ENCODE results near the gene SLC25A18.
A peak's percentile ranks its signal among the peaks of the same experiment; 100 is the strongest.
"Not testable (repeated sequence)": the region's sequence is repeated elsewhere in the genome, so short reads cannot be mapped to it uniquely, and the experiment has no call there.

SLC25A18 gene

GRCh38 chr22:17607891-17608521, 44.7 kb downstream of the SLC25A18 start:
- no peak for DNase-seq (ENCODE audit: low spot score)

GRCh38 chr22:17612057-17612456, 48.8 kb downstream of the SLC25A18 start:
- DNase-seq (ENCODE audit: low spot score) = no peak

GRCh38 chr22:17613280-17613679, 50.0 kb downstream of the SLC25A18 start:
- DNase-seq (ENCODE audit: low spot score) = no peak

- DNase-seq (ENCODE audit: low spot score) = no peak
Measured at GRCh38 chr22:17627961-17628405, 64.7 kb downstream of the SLC25A18 start.

GRCh38 chr22:17628406-17629172, 65.3 kb downstream of the SLC25A18 start, which contains the start of gene ATP6V1E1:
Gene ATP6V1E1, minus strand, starts transcription at chr22:17628749. Its CDS starts 114 bp downstream, at chr22:17628635.
- peak; percentile 97 for DNase-seq (ENCODE audit: low spot score)

GRCh38 chr22:17629173-17629489, 65.8 kb downstream of the SLC25A18 start:
- no peak for DNase-seq (ENCODE audit: low spot score)

- no peak for DNase-seq (ENCODE audit: low spot score)
Measured at GRCh38 chr22:17629641-17630040, 66.3 kb downstream of the SLC25A18 start.

GRCh38 chr22:17631076-17631565, 67.8 kb downstream of the SLC25A18 start:
- DNase-seq (ENCODE audit: low spot score) = no peak

- DNase-seq (ENCODE audit: low spot score) = no peak
Measured at GRCh38 chr22:17633217-17633997, 70.1 kb downstream of the SLC25A18 start.

- DNase-seq (ENCODE audit: low spot score) = no peak
Measured at GRCh38 chr22:17633998-17634323, 70.7 kb downstream of the SLC25A18 start.

GRCh38 chr22:17634696-17635095, 71.4 kb downstream of the SLC25A18 start:
- no peak for DNase-seq (ENCODE audit: low spot score)

- not testable (repeated sequence) for DNase-seq (ENCODE audit: low spot score)
Measured at GRCh38 chr22:17636850-17637249, 73.6 kb downstream of the SLC25A18 start.

GRCh38 chr22:17637490-17638181, 74.3 kb downstream of the SLC25A18 start:
- no peak for DNase-seq (ENCODE audit: low spot score)

- peak; percentile 51 for DNase-seq (ENCODE audit: low spot score)
Measured at GRCh38 chr22:17638182-17638431, 74.8 kb downstream of the SLC25A18 start.

GRCh38 chr22:17638432-17639246, 75.3 kb downstream of the SLC25A18 start, which contains the start of gene BCL2L13:
Gene BCL2L13, plus strand, starts transcription at chr22:17638757. Its CDS starts 16,955 bp downstream, at chr22:17655712.
- peak; percentile 93 for DNase-seq (ENCODE audit: low spot score)

GRCh38 chr22:17639247-17639741, 76.0 kb downstream of the SLC25A18 start:
- peak; percentile 66 for DNase-seq (ENCODE audit: low spot score)
